GM06990 (cell line): ENCODE results near the gene KIF2C.

Experiments
- DNase-seq: peaks from one replicate; pipeline ENCODE4 v3.0.0-alpha.2; 2011; ENCODE audit not compliant: insufficient read length; ENCODE audit errors: extremely low read depth
- H3K27me3 ChIP-seq: replicated peaks from 2 replicates; pipeline ENCODE4 v1.6.0; 2011; ENCODE audit warnings: low read length; ENCODE audit not compliant: control insufficient read depth, insufficient read depth
- H3K36me3 ChIP-seq: 2 replicates; pipeline ENCODE4 v1.5.1; 2011; ENCODE audit warnings: low read length; ENCODE audit not compliant: control insufficient read depth, insufficient read depth
- H3K4me3 ChIP-seq: replicated peaks from 2 replicates; pipeline ENCODE4 v1.5.1; 2011; ENCODE audit warnings: low read depth, mild to moderate bottlenecking, control low read depth, low read length
- CTCF ChIP-seq: IDR thresholded peaks from 2 replicates; pipeline ENCODE4 v1.5.1; 2011; ENCODE audit warnings: low read length, control low read depth, mild to moderate bottlenecking, inconsistent platforms; ENCODE audit not compliant: insufficient read depth, poor library complexity, severe bottlenecking

KIF2C gene

DNA sequence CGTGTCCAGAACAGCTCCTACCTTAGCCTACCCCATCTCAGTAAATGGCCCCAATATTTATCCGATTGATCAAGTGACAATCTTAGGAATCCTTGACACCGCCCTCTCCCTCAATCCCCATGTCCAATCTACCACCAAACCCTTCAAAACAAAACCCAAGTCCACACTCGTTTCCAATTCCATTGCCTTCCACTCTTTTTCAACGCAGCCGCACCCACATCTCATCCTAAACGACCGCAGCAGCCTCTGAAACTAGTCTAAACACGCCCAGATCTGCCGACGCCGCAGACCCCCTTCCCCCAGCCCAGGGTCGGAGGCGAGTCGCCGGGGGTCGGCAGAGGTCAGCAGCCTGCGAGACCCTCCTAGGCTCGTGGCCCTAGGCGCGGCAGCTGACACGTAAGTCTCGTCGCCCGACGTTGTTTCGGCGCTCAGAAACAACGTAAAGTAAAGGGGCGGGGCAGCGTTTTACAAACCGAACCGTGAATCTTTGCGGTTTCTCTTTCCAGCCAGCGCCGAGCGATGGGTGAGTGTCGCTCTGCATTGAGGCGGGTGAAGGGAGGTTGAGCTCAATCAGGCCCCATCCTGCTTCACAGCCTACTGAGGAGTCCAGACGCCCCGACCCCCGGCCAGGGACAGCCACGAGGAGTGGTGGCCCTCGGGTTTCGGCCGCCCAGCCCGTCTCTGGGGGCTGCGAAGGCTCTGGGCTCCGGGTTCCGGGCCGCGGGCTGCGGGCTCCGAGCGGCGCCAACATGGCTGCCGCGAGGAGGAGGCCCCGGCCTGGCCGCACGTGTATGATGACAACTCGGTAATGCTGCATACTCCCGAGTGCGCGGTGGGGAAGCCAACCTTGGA lies 35.7 kb downstream of the KIF2C start, which contains the start of gene RPS8:
Gene RPS8, plus strand, starts transcription at position 463 of the 852 bp plus-strand sequence. Its CDS starts 57 bp downstream, at position 520.
- H3K4me3 ChIP-seq = peak within 1 kb of the TSS; percentile 92
- no peak for TF ChIP-seq CTCF

GRCh38 chr1:44775930-44776729 lies 36.5 kb downstream of the KIF2C start:
- DNase-seq = no peak
- TF ChIP-seq CTCF = no peak
- peaks cover 27% of the 10 kb centered on the region for H3K36me3 ChIP-seq
- H3K4me3 ChIP-seq = peak overlapping the region; percentile 92
- H3K27me3 ChIP-seq = no peaks in the 10 kb centered on the region

More for the DNA sequence above, 35.7 kb downstream of the KIF2C start, which contains the start of gene RPS8:
- Histone ChIP-seq H3K36me3 (peaks cover 22% of the 10 kb centered on the region), H3K27me3 (no peaks in the 10 kb centered on the region)
- peak; percentile 86 for DNase-seq

DNA sequence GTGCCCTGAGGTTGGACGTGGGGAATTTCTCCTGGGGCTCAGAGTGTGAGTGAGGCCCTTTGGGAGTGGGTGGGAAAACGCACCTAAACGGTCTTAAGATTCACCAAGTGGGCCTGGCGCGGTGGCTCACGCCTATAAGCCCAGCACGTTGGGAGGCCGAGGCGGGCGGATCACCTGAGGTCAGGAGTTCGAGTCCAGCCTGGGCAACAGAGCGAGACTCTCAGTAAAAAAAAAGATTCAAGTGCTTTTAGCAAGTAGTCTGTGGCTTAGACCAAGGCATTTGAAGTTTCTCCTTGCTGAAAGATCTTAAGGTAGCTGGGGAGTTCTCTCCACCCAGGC lies 37.1 kb downstream of the KIF2C start:
- peaks cover 28% of the 10 kb centered on the region for H3K36me3 ChIP-seq
- DNase-seq = no peak
- H3K27me3 ChIP-seq = no peaks in the 10 kb centered on the region
- TF ChIP-seq CTCF = no peak
- peak overlapping the region; percentile 92 for H3K4me3 ChIP-seq

- no peak for DNase-seq
- TF ChIP-seq CTCF = no peak
- H3K27me3 ChIP-seq = no peaks in the 10 kb centered on the region
- H3K4me3 ChIP-seq = peak overlapping the region; percentile 92
- peaks cover 28% of the 10 kb centered on the region for H3K36me3 ChIP-seq
Measured at GRCh38 chr1:44777547-44777946, 37.9 kb downstream of the KIF2C start.

- TF ChIP-seq CTCF = no peak
- H3K4me3 ChIP-seq = peak overlapping the region; percentile 92
- H3K36me3 ChIP-seq = peaks cover 28% of the 10 kb centered on the region
- no peaks in the 10 kb centered on the region for H3K27me3 ChIP-seq
- no peak for DNase-seq
Measured at GRCh38 chr1:44777969-44778635, 38.5 kb downstream of the KIF2C start.
